ENCODE results near the gene SPINK8.

GRCh38 chr3:48371651-48372376 lies 38.4 kb upstream of the SPINK8 start, which contains the start of gene FBXW12:
- no peak for TF ChIP-seq POLR2AphosphoS5 (IDR thresholded peaks at IDR 0.05; ENCODE audit: low read depth, low read length)
- TF ChIP-seq REST (IDR thresholded peaks at IDR 0.05; ENCODE audit: insufficient read depth in 1 of 2, low read depth in 2 of 2, low read length in 2 of 2) = no peak
- TF ChIP-seq SIN3A (IDR thresholded peaks at IDR 0.05; ENCODE audit: borderline replicate concordance, insufficient read depth, low read length) = no peak
- TF ChIP-seq TAF1 (IDR thresholded peaks at IDR 0.05; ENCODE audit: borderline replicate concordance, insufficient read depth, low read length) = no peak

All from PFSK-1 (cell line).